Sigmoid colon (tissue), 4 donors: ENCODE measurements around the gene CREB3.

ENCODE experiments used
- CTCF ChIP-seq, 4 experiments: fragments of 450-650 bp in 3 of 4; fragments of 200-600 bp in 1 of 4; IDR thresholded peaks; one replicate each; pipeline ENCODE4 v1.5.1; 2016 to 2019; ENCODE audit warnings: antibody characterized with exemption in 4 of 4, mild to moderate bottlenecking in 3 of 4, moderate library complexity in 2 of 4
- EP300 ChIP-seq, 4 donors: sonication (generic); formaldehyde crosslinking; IDR thresholded peaks; one replicate each; pipeline ENCODE4 v1.6.1; 2017; ENCODE audit warnings: antibody characterized with exemption in 4 of 4
- POLR2A ChIP-seq, 2 donors: fragments of 450-650 bp; IDR thresholded peaks; one replicate each; pipeline ENCODE4 v1.6.1; 2016; ENCODE audit warnings: antibody characterized with exemption in 2 of 2, mild to moderate bottlenecking in 2 of 2, moderate library complexity in 2 of 2
- POLR2AphosphoS5 ChIP-seq, 4 donors: sonication (generic); formaldehyde crosslinking; IDR thresholded peaks; one replicate each; pipeline ENCODE4 v1.6.1; 2017; ENCODE audit warnings: antibody characterized with exemption in 4 of 4

- TF ChIP-seq CTCF (IDR thresholded peaks at IDR 0.05), result no peak
- TF ChIP-seq POLR2A (IDR thresholded peaks at IDR 0.05), result no peak
- TF ChIP-seq POLR2AphosphoS5 (IDR thresholded peaks at IDR 0.05), result no peak
- no peak for TF ChIP-seq EP300 (IDR thresholded peaks at IDR 0.05)
These were observed 2.0 kb upstream of the CREB3 start for GRCh38 chr9:35730486-35730854.
